H9 (cell line): Measurements from ENCODE around the gene FAM9B. TPM values are rescaled to one million over a fixed set of nuclear protein-coding genes. Genes with fewer than 3 reads are reported as not detected.

ENCODE experiments used
- DNase-seq: peaks from one replicate; pipeline ENCODE4 v3.0.0-alpha.2; 2017
- H2AFZ ChIP-seq: one replicate; pipeline ENCODE4 v1.6.1; 2013; ENCODE audit warnings: mild to moderate bottlenecking, low read length, control low read depth, moderate library complexity
- H2AK5ac ChIP-seq: 2 replicates; pipeline ENCODE4 v1.6.1; 2013; ENCODE audit warnings: low read length, control low read depth, mixed read lengths; ENCODE audit not compliant: insufficient read length
- H2BK120ac ChIP-seq: one replicate; pipeline ENCODE4 v1.6.1; 2013; ENCODE audit warnings: low read depth, mild to moderate bottlenecking, low read length, control low read depth, inconsistent platforms; ENCODE audit not compliant: poor library complexity, severe bottlenecking
- H2BK12ac ChIP-seq: 2 replicates; pipeline ENCODE4 v1.6.1; 2013; ENCODE audit warnings: low read length, control low read depth, mixed read lengths, low read depth; ENCODE audit not compliant: insufficient read length
- H2BK15ac ChIP-seq: 2 replicates; pipeline ENCODE4 v1.6.1; 2013; ENCODE audit warnings: low read depth, low read length, control low read depth
- H2BK20ac ChIP-seq: one replicate; pipeline ENCODE4 v1.6.1; 2013; ENCODE audit warnings: low read depth, mild to moderate bottlenecking, low read length, control low read depth, inconsistent platforms; ENCODE audit not compliant: poor library complexity, severe bottlenecking
- H2BK5ac ChIP-seq: 2 replicates; pipeline ENCODE4 v1.6.1; 2013; ENCODE audit warnings: low read length, control low read depth, mixed read lengths; ENCODE audit not compliant: insufficient read length
- H3K14ac ChIP-seq: 2 replicates; pipeline ENCODE4 v1.6.1; 2013; ENCODE audit warnings: low read length, control low read depth; ENCODE audit not compliant: insufficient read depth
- H3K18ac ChIP-seq: 2 replicates; pipeline ENCODE4 v1.6.1; 2013; ENCODE audit warnings: low read depth, mild to moderate bottlenecking, mixed read lengths, low read length, control low read depth; ENCODE audit not compliant: insufficient read length
- H3K23ac ChIP-seq: 2 replicates; pipeline ENCODE4 v1.6.1; 2013; ENCODE audit warnings: low read length, control low read depth, mixed read lengths, low read depth; ENCODE audit not compliant: insufficient read length
- H3K23me2 ChIP-seq: 2 replicates; pipeline ENCODE4 v1.6.1; 2013; ENCODE audit warnings: low read depth, mild to moderate bottlenecking, mixed read lengths, low read length, control low read depth; ENCODE audit not compliant: insufficient read length, poor library complexity, severe bottlenecking
- H3K27ac ChIP-seq: 2 replicates; pipeline ENCODE4 v1.5.1; 2013; ENCODE audit warnings: low read length, control low read depth, mixed read lengths, low read depth; ENCODE audit not compliant: insufficient read length
- H3K27me3 ChIP-seq: 2 replicates; pipeline ENCODE4 v1.6.1; 2013; ENCODE audit warnings: low read length, control low read depth, inconsistent platforms; ENCODE audit not compliant: insufficient read depth
- H3K4ac ChIP-seq: 2 replicates; pipeline ENCODE4 v1.6.1; 2013; ENCODE audit warnings: low read depth, mild to moderate bottlenecking, control low read depth, inconsistent platforms, low read length, moderate library complexity
- H3K4me1 ChIP-seq: 2 replicates; pipeline ENCODE4 v1.6.1; 2013; ENCODE audit warnings: low read length, control low read depth, inconsistent platforms; ENCODE audit not compliant: insufficient read depth
- H3K4me2 ChIP-seq: 2 replicates; pipeline ENCODE4 v1.6.1; 2013; ENCODE audit warnings: low read length, control low read depth, mixed read lengths; ENCODE audit not compliant: insufficient read length, insufficient read depth
- H3K56ac ChIP-seq: 2 replicates; pipeline ENCODE4 v1.6.1; 2013; ENCODE audit warnings: low read depth, mild to moderate bottlenecking, mixed read lengths, low read length, control low read depth; ENCODE audit not compliant: insufficient read length
- H3K79me1 ChIP-seq: 2 replicates; pipeline ENCODE4 v1.6.1; 2013; ENCODE audit warnings: low read depth, mild to moderate bottlenecking, moderate library complexity, low read length, control low read depth, inconsistent platforms; ENCODE audit not compliant: insufficient read depth, poor library complexity, severe bottlenecking
- H3K79me2 ChIP-seq: 2 replicates; pipeline ENCODE4 v1.6.1; 2013; ENCODE audit warnings: low read length, control low read depth, inconsistent platforms; ENCODE audit not compliant: insufficient read depth
- H3K9ac ChIP-seq: 2 replicates; pipeline ENCODE4 v1.6.1; 2013; ENCODE audit warnings: low read length, control low read depth, mixed read lengths; ENCODE audit not compliant: insufficient read length; ENCODE audit errors: extremely low read depth
- H3K9me3 ChIP-seq: one replicate; pipeline ENCODE4 v1.6.1; 2013; ENCODE audit warnings: low read depth, low read length, inconsistent platforms; ENCODE audit not compliant: control insufficient read depth
- H3T11ph ChIP-seq: one replicate; pipeline ENCODE4 v1.6.1; 2013; ENCODE audit warnings: mild to moderate bottlenecking, low read length, control low read depth, inconsistent platforms
- H4K20me1 ChIP-seq: one replicate; pipeline ENCODE4 v1.6.1; 2013; ENCODE audit not compliant: control insufficient read depth, insufficient read length, insufficient read depth
- H4K5ac ChIP-seq: 2 replicates; pipeline ENCODE4 v1.6.1; 2013; ENCODE audit warnings: low read depth, mild to moderate bottlenecking, mixed read lengths, low read length, control low read depth; ENCODE audit not compliant: insufficient read length
- H4K8ac ChIP-seq: replicated peaks from 2 replicates; pipeline ENCODE4 v1.6.1; 2013; ENCODE audit warnings: low read length, control low read depth, mixed read lengths, low read depth; ENCODE audit not compliant: insufficient read length
- H4K91ac ChIP-seq: 2 replicates; pipeline ENCODE4 v1.6.1; 2013; ENCODE audit warnings: low read depth, mild to moderate bottlenecking, moderate library complexity, mixed read lengths, low read length, control low read depth; ENCODE audit not compliant: insufficient read length
- H3K27ac Mint-ChIP-seq, 3 experiments: 2 replicates in 2 of 3; 3 replicates in 1 of 3; pipeline ENCODE4 v1.8.0; 2020 to 2021; ENCODE audit warnings: mixed read lengths in 3 of 3, mild to moderate bottlenecking in 1 of 3, moderate library complexity in 1 of 3
- H3K27me3 Mint-ChIP-seq: 2 replicates; pipeline ENCODE4 v1.8.0; 2021; ENCODE audit warnings: low read depth, mild to moderate bottlenecking, moderate library complexity, mixed read lengths
- H3K36me3 Mint-ChIP-seq, 3 experiments: 2 replicates in 2 of 3; 3 replicates in 1 of 3; pipeline ENCODE4 v1.8.0; 2020 to 2021; ENCODE audit warnings: low read depth in 3 of 3, mixed read lengths in 3 of 3; ENCODE audit not compliant: insufficient read depth in 1 of 3
- H3K4me1 Mint-ChIP-seq, 2 experiments: 2 replicates each; pipeline ENCODE4 v1.8.0; 2020; ENCODE audit warnings: mixed read lengths in 2 of 2
- H3K4me3 Mint-ChIP-seq, 2 experiments: 2 replicates in 1 of 2; 3 replicates in 1 of 2; pipeline ENCODE4 v1.8.0; 2020 to 2021; ENCODE audit warnings: mild to moderate bottlenecking in 2 of 2, mixed read lengths in 2 of 2, moderate library complexity in 1 of 2
- H3K9me3 Mint-ChIP-seq, 2 experiments: 2 replicates in 1 of 2; 3 replicates in 1 of 2; pipeline ENCODE4 v1.8.0; 2020; ENCODE audit warnings: mild to moderate bottlenecking in 2 of 2, mixed read lengths in 2 of 2, moderate library complexity in 1 of 2
- CTCF ChIP-seq: fragments of 200-600 bp; sonication (generic); conservative IDR thresholded peaks from 3 replicates; pipeline ENCODE4 v1.8.0; 2021; ENCODE audit warnings: antibody characterized with exemption, mild to moderate bottlenecking
- WGBS: extraction: QIAGEN DNeasy Blood & Tissue Kit; methylation state at CpG from one replicate; pipeline ENCODE4 v1.1.7; 2013; ENCODE audit warnings: missing lambda C conversion rate, low lambda C conversion rate, mixed read lengths; ENCODE audit not compliant: insufficient read length; ENCODE audit errors: extremely low coverage; 5-methylcytosine and 5-hydroxymethylcytosine counted together
- total RNA-seq: library from RNA; stranded (reverse); gene quantifications from 2 replicates; pipeline ENCODE4 v1.2.1, GENCODE V29; 2021

FAM9B gene
- total RNA-seq, 1 experiment from 2014 or later, result not detected

DNA sequence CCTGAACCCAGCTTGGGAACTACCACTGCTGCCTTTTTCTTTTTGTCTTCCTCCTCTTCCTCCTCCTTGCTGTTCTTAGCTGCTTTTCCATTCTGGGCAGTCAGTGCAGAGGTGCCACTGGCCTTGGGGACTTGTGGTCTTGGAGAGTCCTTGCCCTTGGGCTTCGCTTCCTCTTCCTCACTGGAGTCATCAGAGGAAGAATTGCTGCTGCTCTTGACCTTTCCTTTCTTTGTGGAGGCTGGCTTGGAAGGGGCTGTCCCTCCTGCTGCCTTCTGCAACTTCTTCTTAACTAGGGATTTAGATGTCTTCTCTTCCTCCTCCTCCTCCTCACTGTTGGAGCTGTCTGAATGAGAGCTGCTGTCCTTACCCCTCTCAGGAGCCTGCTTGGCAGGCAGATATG lies 53.2 kb downstream of the FAM9B start:
- Histone ChIP-seq H4K8ac (no peak overlapping the region), H4K20me1 (no peaks in the 10 kb centered on the region), H3K4ac (no peak overlapping the region), H2BK15ac (no peak overlapping the region), H3K79me1 (no peaks in the 10 kb centered on the region), H4K91ac (no peak overlapping the region), H3K14ac (no peak overlapping the region), H3K18ac (no peak overlapping the region), H3K9me3 (no peaks in the 10 kb centered on the region), H3K27ac (no peak overlapping the region), H4K5ac (no peak overlapping the region), H3K56ac (no peak overlapping the region), H2AFZ (no peak overlapping the region), H3K23me2 (no peaks in the 10 kb centered on the region), H3K9ac (no peak overlapping the region), H2BK20ac (no peak overlapping the region), H2BK5ac (no peak overlapping the region), H3K4me1 (no peaks in the 10 kb centered on the region), H2AK5ac (no peak overlapping the region), H2BK12ac (no peak overlapping the region), H3K79me2 (no peaks in the 10 kb centered on the region), H3K23ac (no peak overlapping the region), H3T11ph (no peak overlapping the region), H3K4me2 (no peak overlapping the region), H3K27me3 (no peaks in the 10 kb centered on the region), H2BK120ac (no peak overlapping the region)
- WGBS, result no CpG with 5 or more reads among the region's 1 CpG
- no peak for DNase-seq
- Mint-ChIP-seq H3K9me3 (peaks cover 0 to 32% of the 10 kb centered on the region in 2 experiments; a peak in 2 of 5 replicates), H3K27ac (no peak overlapping the region), H3K4me1 (0 out of 4 replicates have a peak, but pooled peaks cover 2 to 4% of the 10 kb centered on the region in 2 experiments), H3K4me3 (no peak overlapping the region), H3K36me3 (no peaks in the 10 kb centered on the region; a peak in 1 of 7 replicates), H3K27me3 (peaks cover 4% of the 10 kb centered on the region; the same call in 1 of the 2 replicates)
- TF ChIP-seq CTCF, result no peak

Other genes starting within 250 kb of the FAM9B start
- not detected in 2 replicates for gene FAM9A, start 232.7 kb downstream of the FAM9B start, total RNA-seq